GM12801 (cell line): ENCODE results near the gene PSAPL1.

Experiments used
- TF ChIP-seq, protein P1 (sequence below): IDR thresholded peaks from one replicate; pipeline ENCODE4 v1.5.1; 2011; ENCODE audit warnings: control low read depth; ENCODE audit not compliant: insufficient read length; ENCODE audit errors: extremely low read depth

PSAPL1 gene

DNA sequence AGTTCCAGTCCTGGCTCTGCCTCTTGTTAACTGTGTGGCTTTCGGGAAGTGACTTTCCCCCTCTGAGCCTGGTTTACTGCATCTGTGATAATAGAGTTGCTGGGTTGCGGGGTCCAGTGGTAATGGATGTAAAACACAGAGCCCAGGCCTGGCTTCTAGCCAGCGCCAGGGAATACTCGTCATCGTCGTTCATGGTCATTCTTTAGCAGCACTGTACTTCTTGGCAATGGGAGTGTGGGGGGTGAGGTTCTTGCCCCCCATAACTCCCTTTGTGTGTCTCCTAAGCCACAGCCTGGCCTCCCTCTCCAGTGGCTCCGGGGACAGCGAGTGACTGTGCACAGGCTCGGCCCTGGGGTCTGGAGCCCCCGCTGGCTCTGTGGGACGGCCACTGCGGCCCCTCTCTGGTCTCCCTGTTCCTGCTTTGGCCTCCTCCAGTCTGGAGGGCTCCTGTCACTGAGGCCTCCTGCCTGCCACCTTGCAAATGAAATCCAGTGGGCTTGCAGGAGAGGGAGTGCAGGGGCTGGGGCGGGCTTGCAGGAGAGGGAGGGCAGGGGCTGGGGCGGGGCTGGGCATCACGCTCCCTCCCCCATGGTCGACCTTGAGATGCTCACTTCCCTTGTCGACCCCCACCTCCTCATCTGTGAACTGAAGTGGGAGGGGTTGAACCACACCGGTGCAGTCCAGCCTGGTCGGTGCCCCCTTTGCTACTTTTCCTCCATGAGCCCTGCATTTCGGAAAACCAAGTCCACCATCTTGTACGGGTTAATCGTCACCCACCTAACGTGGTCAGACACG is 13.2 kb downstream of the PSAPL1 start:
- TF ChIP-seq, protein P1, sequence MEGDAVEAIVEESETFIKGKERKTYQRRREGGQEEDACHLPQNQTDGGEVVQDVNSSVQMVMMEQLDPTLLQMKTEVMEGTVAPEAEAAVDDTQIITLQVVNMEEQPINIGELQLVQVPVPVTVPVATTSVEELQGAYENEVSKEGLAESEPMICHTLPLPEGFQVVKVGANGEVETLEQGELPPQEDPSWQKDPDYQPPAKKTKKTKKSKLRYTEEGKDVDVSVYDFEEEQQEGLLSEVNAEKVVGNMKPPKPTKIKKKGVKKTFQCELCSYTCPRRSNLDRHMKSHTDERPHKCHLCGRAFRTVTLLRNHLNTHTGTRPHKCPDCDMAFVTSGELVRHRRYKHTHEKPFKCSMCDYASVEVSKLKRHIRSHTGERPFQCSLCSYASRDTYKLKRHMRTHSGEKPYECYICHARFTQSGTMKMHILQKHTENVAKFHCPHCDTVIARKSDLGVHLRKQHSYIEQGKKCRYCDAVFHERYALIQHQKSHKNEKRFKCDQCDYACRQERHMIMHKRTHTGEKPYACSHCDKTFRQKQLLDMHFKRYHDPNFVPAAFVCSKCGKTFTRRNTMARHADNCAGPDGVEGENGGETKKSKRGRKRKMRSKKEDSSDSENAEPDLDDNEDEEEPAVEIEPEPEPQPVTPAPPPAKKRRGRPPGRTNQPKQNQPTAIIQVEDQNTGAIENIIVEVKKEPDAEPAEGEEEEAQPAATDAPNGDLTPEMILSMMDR, result no peak

DNA sequence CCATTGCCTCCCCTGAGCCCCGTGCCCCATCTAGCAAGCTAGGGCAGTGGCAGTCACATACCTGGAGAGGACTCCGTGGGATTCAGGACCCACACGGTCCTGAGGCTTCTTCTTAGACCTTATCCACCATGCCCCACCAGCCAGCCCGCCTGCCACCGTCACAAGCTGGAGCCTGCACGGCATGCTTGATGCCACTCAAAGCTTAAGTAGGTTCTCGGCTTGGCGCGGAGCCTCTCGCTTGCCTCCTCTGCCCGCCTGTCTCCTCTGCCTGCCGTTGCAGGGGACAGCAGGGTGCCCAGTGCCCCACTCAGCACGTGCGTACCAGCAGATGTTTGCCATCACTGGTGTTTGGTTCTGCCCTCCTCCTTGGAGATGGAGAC is 14.1 kb downstream of the PSAPL1 start:
- TF ChIP-seq, protein P1, result no peak

DNA sequence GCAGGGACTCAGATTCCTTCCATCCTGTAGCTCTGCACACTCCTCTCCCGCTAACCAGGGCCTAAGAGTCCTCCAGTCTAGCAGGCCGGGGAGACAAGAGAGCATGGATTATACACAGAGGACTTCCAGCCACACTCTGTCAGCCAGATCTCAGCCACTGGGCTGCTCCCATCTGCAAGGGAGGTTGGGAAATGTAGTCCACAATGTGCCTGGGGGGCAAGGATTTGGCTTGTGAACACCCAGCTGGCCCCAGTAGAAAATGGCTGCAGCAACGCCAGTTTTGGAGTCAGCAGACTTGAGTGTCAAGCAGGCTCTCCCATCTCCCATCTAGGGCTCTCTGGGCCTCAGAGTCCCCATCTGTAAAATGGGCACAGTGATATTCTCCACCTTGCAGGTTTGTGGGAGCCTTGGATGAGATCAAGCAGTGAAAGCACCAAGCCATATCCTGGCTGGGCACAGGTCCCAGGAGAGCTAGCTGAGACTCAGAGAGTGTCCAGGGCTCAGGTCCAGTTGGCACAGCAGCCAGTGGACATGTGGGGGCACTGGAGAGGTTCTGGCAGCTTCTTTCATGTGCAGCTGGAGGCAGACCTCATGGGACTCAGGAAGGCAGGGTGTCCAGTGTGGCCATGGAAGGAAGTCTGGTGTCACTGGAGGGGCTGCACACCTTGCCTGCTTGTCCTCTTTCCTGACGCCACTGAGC is 14.6 kb downstream of the PSAPL1 start:
- TF ChIP-seq, protein P1, result no peak

DNA sequence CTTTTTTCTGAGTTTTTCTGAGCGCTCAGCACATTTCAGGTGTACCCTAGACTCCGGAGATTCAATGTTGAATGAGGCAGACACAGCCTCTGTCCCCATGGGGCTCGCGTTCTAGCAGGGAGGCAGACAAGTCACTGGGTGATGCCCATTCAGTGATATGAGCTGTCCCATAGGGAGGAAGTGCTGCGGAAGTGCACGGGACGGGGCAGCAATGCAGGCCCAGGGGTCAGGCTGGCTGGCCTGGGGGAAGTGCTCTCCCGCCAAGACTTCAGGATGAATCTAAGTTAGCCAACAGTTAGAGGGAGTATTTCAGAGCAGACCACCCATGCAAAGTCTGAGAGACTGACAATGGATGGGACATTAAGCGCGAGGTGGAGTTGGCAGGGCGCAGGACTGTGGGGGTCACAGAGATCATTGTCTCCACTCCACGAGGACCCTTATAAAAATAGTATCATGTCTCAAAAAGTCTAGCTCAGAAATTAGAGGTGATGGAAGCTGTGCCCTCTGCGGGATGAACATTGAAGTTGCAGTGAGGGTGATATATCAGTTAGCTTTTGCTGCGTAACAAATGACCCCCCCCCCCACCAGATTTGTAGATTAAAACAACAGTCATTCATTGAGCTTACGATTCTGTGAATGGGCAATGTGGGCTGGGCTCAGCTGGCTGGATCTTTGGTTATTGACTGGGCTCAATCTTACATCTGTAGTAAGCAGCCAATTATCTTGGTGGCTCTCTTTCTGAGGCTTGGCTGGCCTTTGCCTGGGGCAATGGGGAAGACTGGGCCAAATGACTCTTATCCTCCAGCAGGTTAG is 16.4 kb downstream of the PSAPL1 start:
- TF ChIP-seq, protein P1, result no peak

DNA sequence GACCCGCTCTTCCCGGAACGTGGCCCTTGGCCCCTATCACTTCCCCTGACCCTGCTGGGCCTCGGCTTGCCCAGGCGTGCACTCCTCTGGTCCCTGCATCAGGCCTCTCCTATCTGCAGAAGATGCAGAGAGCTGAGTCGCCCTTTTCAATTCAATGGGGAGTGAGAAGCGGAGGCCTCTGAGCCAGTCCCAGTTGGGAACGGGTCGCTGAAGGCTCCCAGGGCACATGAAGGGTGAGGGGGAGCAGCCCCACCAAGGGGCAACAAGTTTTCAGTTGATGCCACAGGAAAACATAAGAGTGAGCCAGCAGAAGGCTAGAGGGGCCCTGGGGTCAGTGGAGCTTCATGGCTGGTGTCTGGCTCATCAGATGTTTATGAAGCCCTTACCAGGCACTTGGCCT is 17.1 kb downstream of the PSAPL1 start:
- TF ChIP-seq, protein P1, result no peak

DNA sequence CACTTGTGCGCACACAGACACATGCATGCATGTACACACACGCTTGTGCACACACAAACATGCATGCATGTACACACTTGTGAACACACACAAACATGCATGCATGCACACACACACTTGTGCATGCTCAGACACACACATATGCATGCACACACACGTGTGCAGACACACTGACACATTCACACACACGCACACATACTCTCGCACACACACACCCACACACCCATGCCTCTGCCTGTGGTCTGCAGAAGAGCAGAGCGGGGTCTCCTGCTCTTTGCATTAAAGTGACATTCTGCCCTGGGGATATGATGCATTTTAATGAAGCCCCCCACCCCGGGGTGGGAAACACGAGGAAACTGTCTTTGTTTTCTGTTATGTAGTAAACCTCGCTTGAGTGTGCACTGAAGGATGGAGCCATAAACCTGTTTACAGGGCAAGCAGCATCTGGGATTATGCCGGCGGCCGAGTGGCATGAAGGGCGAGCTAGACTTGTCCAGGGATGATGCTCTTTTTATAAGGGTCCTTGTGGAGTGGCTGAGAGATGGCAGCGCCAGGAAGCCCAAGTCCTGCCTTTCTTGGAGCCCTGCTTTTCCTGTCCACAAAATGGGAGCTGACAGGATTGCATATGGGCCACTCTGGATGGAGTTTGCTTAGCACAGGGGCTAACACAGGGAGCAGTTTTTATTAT is 17.8 kb downstream of the PSAPL1 start:
- TF ChIP-seq, protein P1, result no peak
